Upper lobe of left lung (tissue), 6 donors: ENCODE data around the gene ADIPOR1. TPM values are rescaled to one million over a fixed set of nuclear protein-coding genes. Genes with fewer than 3 reads are reported as not detected.

Source experiments
- ATAC-seq, 2 donors: fragments of 200-7000 bp; cut with Tn5 transposase; one replicate each; pipeline ENCODE4 v1.9.1; 2022; ENCODE audit warnings: mild to moderate bottlenecking in 2 of 2, moderate library complexity in 2 of 2; ENCODE audit not compliant: low FRiP score in 2 of 2
- DNase-seq, 2 donors: peaks; one replicate each; pipeline ENCODE4 v3.0.0-alpha.2; 2019 to 2020
- H3K27ac ChIP-seq, 4 donors: fragments of 200-600 bp; sonication (generic); one replicate each; pipeline ENCODE4 v1.5.1; 2016 to 2019
- H3K27me3 ChIP-seq, 4 donors: fragments of 200-600 bp; sonication (generic); one replicate each; pipeline ENCODE4 v1.5.1; 2017 to 2019
- H3K36me3 ChIP-seq, 4 donors: fragments of 200-600 bp; sonication (generic); one replicate each; pipeline ENCODE4 v1.5.1; 2016 to 2019
- H3K4me1 ChIP-seq, 4 donors: fragments of 200-600 bp; sonication (generic); one replicate each; pipeline ENCODE4 v1.5.1; 2018 to 2019
- H3K4me3 ChIP-seq, 4 donors: fragments of 200-600 bp; sonication (generic); one replicate each; pipeline ENCODE4 v1.5.1; 2017 to 2019; ENCODE audit warnings: mild to moderate bottlenecking in 2 of 4, moderate library complexity in 1 of 4
- H3K9me3 ChIP-seq, 4 donors: fragments of 200-600 bp; sonication (generic); one replicate each; pipeline ENCODE4 v1.5.1; 2018 to 2019
- EP300 ChIP-seq, 4 donors: sonication (generic); formaldehyde crosslinking; IDR thresholded peaks; one replicate each; pipeline ENCODE4 v1.5.1; 2017; ENCODE audit warnings: antibody characterized with exemption in 4 of 4, control low read depth in 2 of 4
- POLR2A ChIP-seq, 4 donors: fragments of 450-650 bp; IDR thresholded peaks; one replicate each; pipeline ENCODE4 v1.5.1; 2016 to 2017; ENCODE audit warnings: antibody characterized with exemption in 4 of 4, mild to moderate bottlenecking in 2 of 4
- POLR2AphosphoS5 ChIP-seq, 2 donors: sonication (generic); formaldehyde crosslinking; IDR thresholded peaks; one replicate each; pipeline ENCODE4 v1.5.1; 2017; ENCODE audit warnings: antibody characterized with exemption in 2 of 2
- WGBS, 2 donors: methylation state at CpG; one replicate each; pipeline ENCODE4 v1.1.5; 2017 to 2018; 5-methylcytosine and 5-hydroxymethylcytosine counted together
- small RNA-seq, 4 donors: library from RNA; depleted of rRNA; stranded (forward); fragments of <200 nt; gene quantifications; one replicate each; pipeline ENCODE3, GENCODE V24; 2016
- total RNA-seq, 6 donors: library from RNA; depleted of rRNA in 4 of 6; stranded (reverse); fragments of >200 nt in 4 of 6; gene quantifications; one replicate each; pipeline versions ENCODE4 v1.1.0 to v1.2.1, GENCODE V29; 2016 to 2021
- TF ChIP-seq, protein P1 (sequence below), 6 experiments: fragments of 450-650 bp in 4 of 6; fragments of 200-600 bp in 2 of 6; sonication (generic) in 2 of 6; IDR thresholded peaks; one replicate each; pipeline ENCODE4 v1.5.1; 2016 to 2019; ENCODE audit warnings: antibody characterized with exemption in 6 of 6
- donor health status: DM: no; HTN: no; CAD: no; lungs with moderate emphysema.
- donor health status: DM: no; HTN: yes; CAD: no; lungs with severe emphysema.

Gene ADIPOR1
- total RNA-seq, 6 donors from 2014 or later: 57.6 to 157 (median 125) TPM

DNA sequence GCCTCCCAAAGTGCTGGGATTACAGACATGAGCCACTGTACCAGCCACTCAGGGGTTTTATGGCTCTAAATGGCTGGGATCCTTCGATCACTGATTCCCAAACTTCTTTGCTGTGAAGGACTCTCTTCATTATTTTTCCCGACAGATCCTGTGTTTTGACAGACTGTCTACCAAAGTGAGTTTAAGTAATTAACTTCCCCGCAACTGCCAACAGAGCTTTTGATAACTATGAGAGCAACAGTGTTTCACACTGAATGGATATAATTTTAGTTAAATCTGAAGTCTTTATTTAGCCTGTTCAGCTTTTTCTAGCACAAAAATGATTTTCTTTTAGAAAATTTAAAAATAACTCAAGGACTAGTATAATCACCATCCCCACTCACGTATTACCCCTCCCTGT lies 56.6 kb downstream of the ADIPOR1 start:
- WGBS, 2 donors: 97 to 98% methylated on average over 4 of the region's 4 CpGs
- no peak overlapping the region for H3K4me3 ChIP-seq
- no peak overlapping the region for H3K27ac ChIP-seq
- H3K4me1 ChIP-seq: no peaks in the 10 kb centered on the region
- no peak for ATAC-seq
- no peaks in the 10 kb centered on the region for H3K9me3 ChIP-seq
- H3K36me3 ChIP-seq: peaks cover 0 to 88% (median 26%) of the 10 kb centered on the region in 4 donors
- TF ChIP-seq, protein P1, sequence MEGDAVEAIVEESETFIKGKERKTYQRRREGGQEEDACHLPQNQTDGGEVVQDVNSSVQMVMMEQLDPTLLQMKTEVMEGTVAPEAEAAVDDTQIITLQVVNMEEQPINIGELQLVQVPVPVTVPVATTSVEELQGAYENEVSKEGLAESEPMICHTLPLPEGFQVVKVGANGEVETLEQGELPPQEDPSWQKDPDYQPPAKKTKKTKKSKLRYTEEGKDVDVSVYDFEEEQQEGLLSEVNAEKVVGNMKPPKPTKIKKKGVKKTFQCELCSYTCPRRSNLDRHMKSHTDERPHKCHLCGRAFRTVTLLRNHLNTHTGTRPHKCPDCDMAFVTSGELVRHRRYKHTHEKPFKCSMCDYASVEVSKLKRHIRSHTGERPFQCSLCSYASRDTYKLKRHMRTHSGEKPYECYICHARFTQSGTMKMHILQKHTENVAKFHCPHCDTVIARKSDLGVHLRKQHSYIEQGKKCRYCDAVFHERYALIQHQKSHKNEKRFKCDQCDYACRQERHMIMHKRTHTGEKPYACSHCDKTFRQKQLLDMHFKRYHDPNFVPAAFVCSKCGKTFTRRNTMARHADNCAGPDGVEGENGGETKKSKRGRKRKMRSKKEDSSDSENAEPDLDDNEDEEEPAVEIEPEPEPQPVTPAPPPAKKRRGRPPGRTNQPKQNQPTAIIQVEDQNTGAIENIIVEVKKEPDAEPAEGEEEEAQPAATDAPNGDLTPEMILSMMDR (IDR thresholded peaks at IDR 0.05): no peak
- no peak for TF ChIP-seq EP300 (IDR thresholded peaks at IDR 0.05)
- no peak for TF ChIP-seq POLR2AphosphoS5 (IDR thresholded peaks at IDR 0.05)
- no peak for TF ChIP-seq POLR2A (IDR thresholded peaks at IDR 0.05)
- no peaks in the 10 kb centered on the region for H3K27me3 ChIP-seq
- no peak for DNase-seq

GRCh38 chr1:202892501-202892900 lies 65.6 kb downstream of the ADIPOR1 start:
- H3K36me3 ChIP-seq: peaks cover 28 to 65% (median 44%) of the 10 kb centered on the region in 4 donors
- no peak overlapping the region for H3K27ac ChIP-seq
- no peaks in the 10 kb centered on the region for H3K9me3 ChIP-seq
- no peak overlapping the region for H3K4me3 ChIP-seq
- TF ChIP-seq POLR2A (IDR thresholded peaks at IDR 0.05): no peak
- TF ChIP-seq EP300 (IDR thresholded peaks at IDR 0.05): no peak
- no peak for TF ChIP-seq POLR2AphosphoS5 (IDR thresholded peaks at IDR 0.05)
- TF ChIP-seq, protein P1 (IDR thresholded peaks at IDR 0.05): no peak
- ATAC-seq (no peak), DNase-seq (no peak)
- 94 to 95% methylated on average over 7 of the region's 7 CpGs for WGBS, 2 donors
- H3K4me1 ChIP-seq: peaks cover 8 to 13% (median 10%) of the 10 kb centered on the region in 4 donors
- H3K27me3 ChIP-seq: no peaks in the 10 kb centered on the region

Small RNAs within 50 kb of the gene (small RNA-seq; reads per million reads assigned to genes)
- gene RF00019: 0 reads per million in 4 donors

Other genes starting within 250 kb of the ADIPOR1 start
- under 1 TPM in 1 of 6 donors, not detected in 5; 0.14 TPM for gene SYT2, start 247.9 kb downstream of the ADIPOR1 start, total RNA-seq
- gene KDM5B, start 149.9 kb downstream of the ADIPOR1 start, total RNA-seq: 100 to 1,000 TPM in 1 of 6 donors, 10 to 100 TPM in 5; 42.2 to 102 (median 51.6) TPM
- 1 to 10 TPM in 3 of 6 donors, under 1 TPM in 1, not detected in 2; 0.86 to 3.8 (median 1.6) TPM for gene PCAT6, start 147.4 kb downstream of the ADIPOR1 start, total RNA-seq
- gene RABIF, start 69.2 kb downstream of the ADIPOR1 start, total RNA-seq: 10 to 100 TPM in 2 of 6 donors, 1 to 10 TPM in 4; 2.0 to 11.7 (median 7.9) TPM
- 10 to 100 TPM; 12.0 to 25.1 (median 19.9) TPM for gene KLHL12, start 31.1 kb downstream of the ADIPOR1 start, total RNA-seq
- 10 to 100 TPM; 25.1 to 81.2 (median 68.2) TPM for gene CYB5R1, start 8.9 kb upstream of the ADIPOR1 start, total RNA-seq
- gene TMEM183A, start 49.1 kb upstream of the ADIPOR1 start, total RNA-seq: 10 to 100 TPM; 45.4 to 71.9 (median 68.1) TPM
- 1 to 10 TPM in 4 of 6 donors, under 1 TPM in 2; 0.63 to 9.7 (median 1.6) TPM for gene PPFIA4, start 68.2 kb upstream of the ADIPOR1 start, total RNA-seq
- gene MYOG, start 127.7 kb upstream of the ADIPOR1 start, total RNA-seq: not detected
- gene ADORA1, start 169.4 kb upstream of the ADIPOR1 start, total RNA-seq: 1 to 10 TPM in 4 of 6 donors, under 1 TPM in 2; 0.20 to 5.4 (median 3.1) TPM
- gene MYBPH, start 217.5 kb upstream of the ADIPOR1 start, total RNA-seq: under 1 TPM in 3 of 6 donors, not detected in 3; 0.13 to 0.39 (median 0.15) TPM
- 10 to 100 TPM; 12.3 to 68.4 (median 52.4) TPM for gene CHI3L1, start 228.4 kb upstream of the ADIPOR1 start, total RNA-seq